Fibroblast of gingiva (primary cell): ENCODE results near the gene ALDH4A1.

Experiments used
- DNase-seq: peaks from one replicate; pipeline ENCODE4 v3.0.0-alpha.2; 2011; ENCODE audit warnings: low read depth

Gene ALDH4A1

GRCh38 chr1:18922848-18923755, 20.7 kb upstream of the ALDH4A1 start:
- DNase-seq: no peak

GRCh38 chr1:18922319-18922726, 20.0 kb upstream of the ALDH4A1 start:
- peak; percentile 87 for DNase-seq

DNA sequence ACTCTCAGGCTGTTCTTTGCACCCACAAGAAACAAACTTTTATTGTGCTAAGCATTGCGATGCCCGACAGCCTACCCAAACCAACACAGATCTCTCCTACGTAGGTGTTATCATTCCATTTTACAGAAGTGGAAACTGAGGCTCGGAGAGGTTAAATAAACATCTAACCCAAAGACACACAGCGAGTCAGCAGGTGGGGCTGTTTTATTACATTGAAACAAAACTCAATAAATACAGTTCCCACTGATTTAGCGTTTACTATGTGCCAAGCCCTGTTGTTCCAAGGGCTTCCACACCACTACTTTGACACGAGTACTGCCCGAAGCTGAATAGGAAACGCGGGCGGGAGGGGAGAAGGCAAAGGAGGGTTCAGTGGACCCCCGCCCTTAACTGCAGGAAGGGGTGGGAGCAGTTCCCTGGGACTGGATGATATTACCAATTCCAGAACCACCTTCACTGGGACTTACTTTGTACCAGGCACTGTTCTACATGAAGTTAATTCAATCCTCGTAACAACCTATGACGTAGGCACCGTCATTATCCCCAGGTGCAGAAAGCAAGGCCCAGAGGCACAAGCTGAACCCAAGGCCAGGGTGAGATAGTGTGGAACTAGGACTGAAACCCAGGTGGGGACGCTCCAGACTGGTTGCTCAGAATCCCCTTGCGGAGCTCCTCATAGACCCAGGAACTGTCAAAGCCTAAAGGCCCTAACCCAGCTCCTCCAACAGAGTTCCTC, 19.3 kb upstream of the ALDH4A1 start:
- DNase-seq: no peak

DNA sequence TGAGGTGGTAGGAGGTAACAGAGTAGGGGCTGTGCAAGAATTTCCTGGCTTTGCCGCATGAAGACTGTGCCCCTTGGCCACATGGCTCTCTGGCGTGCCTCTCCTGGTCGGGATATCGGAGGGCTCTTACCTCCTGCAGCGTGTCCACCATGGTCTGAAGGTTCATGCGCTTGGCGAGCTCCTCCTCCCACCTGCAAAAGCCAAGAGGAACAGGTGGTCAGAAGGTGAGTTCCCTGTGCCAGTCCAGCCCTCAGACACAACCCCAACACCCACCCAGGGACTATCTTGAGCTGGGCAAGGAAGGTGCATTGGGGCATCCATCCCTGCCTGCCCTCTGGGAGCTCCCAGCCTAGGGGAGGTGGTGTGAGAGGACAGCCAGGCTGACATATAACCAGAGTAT, 18.6 kb upstream of the ALDH4A1 start:
- no peak for DNase-seq

DNA sequence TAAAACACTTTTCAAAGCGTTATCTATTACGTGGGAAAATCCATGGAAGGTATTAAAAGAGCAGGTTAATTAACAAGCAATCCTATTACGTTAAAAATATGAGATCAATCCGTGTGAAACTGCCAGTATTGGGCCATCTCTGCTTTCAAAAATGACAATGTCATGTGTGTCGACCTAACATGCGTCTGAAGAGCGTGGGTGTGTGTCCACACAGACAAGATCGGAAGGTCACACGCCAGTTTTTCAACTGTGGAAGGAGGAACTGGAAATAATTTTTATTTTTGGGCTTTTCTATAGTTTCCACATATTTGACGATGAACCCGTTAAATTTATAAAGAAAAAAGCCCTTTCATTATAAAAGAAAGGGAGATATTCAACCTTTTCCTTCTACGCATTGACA, 17.6 kb upstream of the ALDH4A1 start:
- DNase-seq: no peak

GRCh38 chr1:18919197-18919905, 17.0 kb upstream of the ALDH4A1 start:
- no peak for DNase-seq

DNA sequence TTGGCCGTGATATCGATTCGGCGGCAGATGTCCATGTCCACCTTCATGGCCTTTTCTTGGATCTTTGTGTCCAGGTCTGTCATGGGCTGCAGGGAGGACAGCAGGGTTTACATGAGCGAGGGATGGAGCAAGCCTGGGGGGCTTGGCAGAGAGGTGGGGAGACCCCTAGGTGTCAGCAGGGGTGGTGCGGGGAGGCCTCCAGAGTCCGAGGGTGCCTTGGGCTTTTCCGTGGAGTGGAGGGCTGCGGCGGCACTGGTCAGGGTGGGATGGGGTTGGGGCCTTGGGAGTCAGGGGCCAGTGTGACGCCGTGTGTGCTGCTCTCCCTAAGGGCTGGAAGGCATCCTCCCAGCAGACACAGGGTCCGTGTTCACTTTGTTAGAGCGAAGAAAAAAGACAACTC, 16.1 kb upstream of the ALDH4A1 start:
- no peak for DNase-seq

- DNase-seq: no peak
Observed at GRCh38 chr1:18917071-18917799, 14.9 kb upstream of the ALDH4A1 start.

DNA sequence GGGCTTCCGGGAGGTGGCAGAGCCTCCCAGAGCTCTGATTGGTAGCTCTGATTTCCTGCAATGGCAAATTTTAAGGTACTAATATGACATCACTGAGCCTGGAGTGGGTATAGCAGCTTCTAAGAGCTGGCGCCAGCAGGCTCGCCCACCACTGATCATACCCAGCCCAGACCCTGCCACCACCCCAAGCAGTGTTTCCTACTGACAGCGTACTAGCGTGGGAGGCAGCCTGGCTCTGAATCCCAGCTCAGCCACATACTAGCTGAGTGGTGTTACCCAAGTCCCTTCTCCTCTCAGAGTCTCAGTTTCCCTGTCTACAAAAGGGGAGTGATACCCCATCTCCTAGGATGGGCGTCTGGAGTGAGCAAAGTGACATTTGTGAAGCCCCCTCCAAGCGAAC, 13.0 kb upstream of the ALDH4A1 start:
- DNase-seq: no peak

DNA sequence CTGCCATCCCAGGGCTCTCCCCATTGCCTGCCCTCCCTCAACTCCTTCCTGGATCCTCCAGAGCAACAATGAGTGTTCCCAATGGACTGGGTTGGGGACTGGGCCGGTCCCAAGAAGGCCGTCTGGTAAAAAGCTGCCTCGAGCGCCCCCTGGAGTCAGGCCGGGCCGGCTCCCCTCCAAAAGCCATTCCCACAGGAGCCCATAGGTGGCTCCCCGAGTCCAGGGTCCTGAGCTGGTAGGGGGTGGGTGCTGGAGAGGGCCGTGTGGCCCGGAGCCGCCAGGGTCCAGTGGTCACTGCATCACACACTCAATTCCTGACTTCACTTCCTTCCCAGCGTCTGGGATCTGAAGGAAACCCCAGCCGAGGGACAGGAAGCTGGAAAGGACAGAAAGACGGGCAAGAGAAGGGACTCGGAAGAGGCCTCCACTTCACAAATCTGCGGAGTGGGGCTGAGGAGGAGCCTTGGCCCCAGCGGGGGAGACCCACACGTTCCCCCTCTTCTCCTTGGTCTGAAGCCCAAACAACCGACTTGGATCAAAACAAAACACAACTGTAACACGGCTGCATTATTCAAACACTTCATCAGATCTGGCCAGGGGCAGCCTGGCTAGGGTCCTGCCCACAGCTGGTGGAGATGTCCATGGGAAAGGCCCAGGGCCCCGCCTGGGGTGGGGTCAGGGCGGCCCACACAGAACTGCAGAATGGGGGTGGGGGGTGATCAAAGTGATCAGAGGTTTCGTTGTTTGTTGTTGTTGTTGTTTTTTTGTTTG, 10.9 kb upstream of the ALDH4A1 start:
- DNase-seq: peak; percentile 74

GRCh38 chr1:18912550-18912949, 10.2 kb upstream of the ALDH4A1 start:
- DNase-seq: no peak

DNA sequence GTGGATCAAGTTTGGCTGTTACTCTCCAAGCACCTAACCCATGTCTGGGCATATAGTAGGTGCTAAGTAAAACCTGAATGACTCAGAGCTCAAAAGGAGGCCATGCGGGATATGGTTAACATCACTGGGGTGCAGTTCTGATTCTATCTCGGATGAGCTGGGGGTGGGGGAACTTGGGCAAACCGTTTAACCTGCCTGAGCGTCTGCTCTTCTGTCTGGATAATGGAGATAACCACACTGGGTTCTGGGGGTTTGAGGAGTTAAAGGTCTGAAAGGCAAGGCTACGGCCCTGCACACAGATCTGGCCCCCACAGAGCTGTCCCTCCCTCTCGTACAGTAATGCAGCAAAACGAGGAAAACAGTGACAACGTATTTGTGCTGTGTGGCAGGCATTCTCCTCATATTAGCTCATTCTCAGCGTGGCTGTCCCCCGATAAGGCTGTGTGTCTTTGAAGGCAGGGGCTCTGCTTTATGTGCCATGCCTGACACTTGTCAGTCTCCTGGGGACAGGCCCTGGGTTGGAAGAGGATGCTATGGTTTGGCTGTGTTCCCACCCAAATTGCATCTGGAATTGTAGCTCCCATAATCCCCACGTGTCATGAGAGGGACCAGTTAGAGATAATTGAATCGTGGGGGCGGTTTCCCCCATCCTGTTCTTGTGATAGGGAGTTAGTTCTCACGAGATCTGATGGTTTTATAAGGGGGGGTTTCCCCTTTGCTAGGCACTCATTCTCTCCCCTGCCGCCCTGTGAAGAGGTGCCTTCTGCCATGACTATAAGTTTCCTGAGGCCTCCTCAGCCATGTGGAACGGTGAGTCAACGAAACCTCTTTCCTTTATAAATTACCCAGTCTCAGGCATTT, 6.8 kb upstream of the ALDH4A1 start:
- no peak for DNase-seq

- no peak for DNase-seq
Observed at GRCh38 chr1:18907917-18908845, 5.8 kb upstream of the ALDH4A1 start.

DNA sequence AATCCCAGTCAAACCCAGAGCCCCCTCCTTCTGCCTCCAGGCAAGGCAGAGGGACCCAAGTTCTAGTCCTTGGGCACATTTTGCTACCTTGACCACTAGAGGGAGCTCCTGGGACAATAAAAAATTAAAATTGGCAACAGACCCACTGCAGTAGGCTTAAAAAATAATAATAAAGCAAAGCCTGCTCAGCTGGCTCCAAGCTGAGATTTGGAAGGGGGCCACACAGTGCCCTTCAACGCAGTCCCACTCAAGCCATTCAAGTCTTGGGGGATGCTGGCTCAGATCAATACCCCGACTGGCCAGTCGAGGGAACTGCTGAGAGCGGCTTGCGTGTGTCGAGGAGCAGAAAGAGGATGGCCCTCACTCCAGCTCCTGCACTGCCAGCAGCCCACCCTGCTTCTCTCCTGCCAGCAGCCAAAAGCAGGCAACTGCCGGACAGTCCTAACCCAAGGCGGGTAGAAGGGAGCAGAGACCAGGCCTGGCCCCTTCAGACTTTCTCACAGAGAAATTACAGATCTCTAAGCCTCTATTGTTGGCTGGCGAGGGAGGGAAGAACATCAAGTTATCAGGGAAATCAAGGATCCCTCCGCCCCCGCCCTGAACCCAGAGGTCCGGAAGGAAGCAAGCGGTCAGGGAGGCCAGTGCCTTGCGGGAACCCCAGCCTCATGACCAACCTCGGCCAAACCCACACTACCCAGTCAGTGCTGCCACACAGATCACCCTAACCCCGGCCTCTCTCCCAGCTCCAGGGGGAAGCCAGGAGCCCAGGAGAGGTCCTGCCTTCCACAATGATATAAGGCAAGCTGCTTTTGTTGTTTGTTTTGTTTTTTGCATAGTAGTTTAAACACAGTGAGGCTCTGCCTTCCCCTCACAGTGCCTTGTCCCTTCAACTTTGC, 4.9 kb upstream of the ALDH4A1 start:
- DNase-seq: peak; percentile 35

DNA sequence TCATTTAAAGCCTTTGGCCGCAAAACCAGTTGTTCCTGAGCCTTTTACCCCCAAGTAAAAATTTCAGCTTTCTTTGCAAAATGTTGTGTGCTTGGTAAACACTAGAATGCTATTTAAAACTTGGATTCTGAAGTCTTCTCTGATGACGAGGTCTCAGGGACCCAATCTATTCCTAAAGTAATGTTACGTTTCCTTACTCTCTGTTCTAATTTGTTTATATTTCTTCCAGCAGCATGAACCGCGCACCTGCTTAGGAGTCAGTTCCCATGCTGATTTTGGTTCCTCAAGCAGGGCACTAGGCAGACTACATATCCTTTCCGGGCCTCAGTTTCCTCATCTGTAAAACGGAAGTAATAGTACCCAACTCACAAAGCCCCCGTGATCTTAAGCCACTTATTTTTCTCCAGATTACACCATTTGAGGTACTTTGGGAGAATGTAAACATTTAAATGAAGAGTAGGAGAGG, 969 bp upstream of the ALDH4A1 start:
- DNase-seq: no peak

DNA sequence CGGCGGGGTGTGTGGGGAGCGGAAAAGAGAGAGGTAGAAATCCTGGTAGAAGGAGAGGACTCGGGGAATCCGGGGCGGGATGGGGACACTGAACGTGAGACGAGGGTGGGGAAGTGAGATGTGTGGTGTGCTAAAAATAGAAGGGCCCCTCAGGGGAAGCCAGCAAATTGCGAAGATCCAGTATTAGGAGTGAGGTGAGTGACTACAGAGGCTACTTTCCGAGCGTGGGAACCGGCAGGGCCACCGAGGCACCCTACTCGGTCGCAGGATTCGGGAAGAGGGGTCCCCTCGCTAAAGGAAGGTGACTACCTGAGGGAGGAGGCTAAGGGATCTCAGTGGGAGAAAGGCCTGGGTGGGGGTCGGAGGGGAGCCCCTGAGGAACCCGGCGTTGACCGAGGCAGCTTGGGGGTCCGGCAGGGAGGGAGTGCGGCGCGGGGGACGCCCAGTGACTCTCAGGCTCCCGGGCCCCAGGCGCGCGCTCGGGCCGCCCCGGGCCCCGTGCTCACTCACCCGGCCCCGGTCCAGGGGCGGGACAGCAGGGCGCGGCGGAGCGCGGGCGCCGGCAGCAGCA, 318 bp downstream of the ALDH4A1 start:
- DNase-seq: no peak

DNA sequence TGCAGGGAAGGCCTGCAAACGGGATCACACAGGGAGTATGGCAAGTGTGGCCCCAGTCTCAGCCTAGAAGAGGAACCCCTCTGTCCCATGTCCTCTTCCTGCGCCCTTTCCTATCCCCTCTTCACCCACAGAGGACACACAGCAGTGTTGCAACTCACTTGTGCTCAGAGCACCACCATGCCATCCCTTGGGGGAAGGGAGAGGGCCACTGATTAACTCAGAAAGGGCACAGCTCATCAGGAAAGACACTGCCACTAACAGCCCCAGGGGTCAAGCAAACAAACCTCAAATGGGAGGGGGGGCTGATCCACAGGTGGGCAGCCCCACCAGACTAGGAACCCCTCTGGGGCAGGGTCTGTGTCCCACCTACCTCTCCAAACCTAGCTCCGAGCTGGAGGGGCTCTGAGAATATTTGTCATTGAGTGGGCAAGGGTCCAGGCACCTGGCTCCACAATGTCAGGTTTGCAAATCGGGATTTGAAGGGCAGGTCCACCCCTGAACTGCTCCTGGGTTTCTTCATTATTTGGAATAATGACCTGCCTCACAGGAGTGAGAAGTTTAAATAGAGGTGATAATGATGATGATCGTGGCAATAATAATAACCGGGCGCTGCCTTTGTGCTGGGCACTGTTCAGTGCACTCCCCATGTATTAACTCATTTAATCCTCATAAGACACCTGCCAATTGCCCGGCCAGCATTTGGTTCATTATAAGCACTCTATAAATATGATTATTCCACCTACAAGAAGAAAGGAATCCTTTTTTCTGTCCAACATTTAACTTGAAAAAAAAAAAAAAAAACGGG, 1.0 kb downstream of the ALDH4A1 start:
- DNase-seq: no peak
